ENCODE measurements around the gene HOXA13. TPM values are rescaled to one million over a fixed set of nuclear protein-coding genes. Genes with fewer than 3 reads are reported as not detected.
A peak's percentile ranks its signal among the peaks of the same experiment; 100 is the strongest.

HOXA13 gene
- total RNA-seq, 1 donor from 2014 or later: not detected

DNA sequence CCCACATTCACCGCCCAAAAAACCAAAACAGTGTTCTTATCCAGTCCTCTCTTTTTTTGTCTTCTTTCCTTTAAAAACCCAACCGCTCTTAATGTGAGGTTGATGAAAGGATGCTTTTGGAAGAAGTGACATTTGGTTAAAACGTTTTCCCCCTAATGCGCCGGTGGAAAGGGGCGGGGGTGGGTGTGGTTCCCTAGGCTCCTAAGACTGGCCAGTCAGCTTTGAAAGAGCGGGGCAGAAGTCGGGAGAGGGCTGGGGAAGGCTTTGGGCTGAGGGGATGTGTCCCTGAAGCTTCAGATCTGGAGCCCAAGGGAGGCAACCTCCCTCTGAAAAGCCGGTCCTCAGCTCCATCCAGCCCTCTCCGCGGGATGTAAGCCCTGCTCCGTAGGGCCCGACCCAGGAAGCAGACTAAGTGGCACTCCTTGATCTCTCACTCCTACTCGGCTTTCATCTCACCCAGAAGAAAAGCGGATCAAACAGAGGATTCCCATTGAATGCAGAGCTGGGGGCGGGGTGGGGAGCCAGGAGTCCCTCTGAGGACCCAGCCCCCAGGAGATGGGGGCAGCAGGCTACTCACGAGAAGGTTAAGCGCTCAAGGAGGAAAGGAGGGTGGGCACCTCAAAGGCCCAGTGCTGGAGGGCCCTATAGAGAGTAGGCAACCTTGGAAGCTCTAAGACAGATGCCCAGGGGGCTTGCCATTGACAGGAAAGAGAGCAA lies 40.3 kb upstream of the HOXA13 start:
- Mint-ChIP-seq H3K27ac (no peak overlapping the region), H3K36me3 (ENCODE audit: low read depth) (no peaks in the 10 kb centered on the region), H3K4me1 (peaks cover 26% of the 10 kb centered on the region), H3K9me3 (no peaks in the 10 kb centered on the region), H3K27me3 (peaks cover 80% of the 10 kb centered on the region), H3K4me3 (no peak overlapping the region)
- CTCF ChIA-PET: no interaction called here
- TF ChIP-seq, protein P1, sequence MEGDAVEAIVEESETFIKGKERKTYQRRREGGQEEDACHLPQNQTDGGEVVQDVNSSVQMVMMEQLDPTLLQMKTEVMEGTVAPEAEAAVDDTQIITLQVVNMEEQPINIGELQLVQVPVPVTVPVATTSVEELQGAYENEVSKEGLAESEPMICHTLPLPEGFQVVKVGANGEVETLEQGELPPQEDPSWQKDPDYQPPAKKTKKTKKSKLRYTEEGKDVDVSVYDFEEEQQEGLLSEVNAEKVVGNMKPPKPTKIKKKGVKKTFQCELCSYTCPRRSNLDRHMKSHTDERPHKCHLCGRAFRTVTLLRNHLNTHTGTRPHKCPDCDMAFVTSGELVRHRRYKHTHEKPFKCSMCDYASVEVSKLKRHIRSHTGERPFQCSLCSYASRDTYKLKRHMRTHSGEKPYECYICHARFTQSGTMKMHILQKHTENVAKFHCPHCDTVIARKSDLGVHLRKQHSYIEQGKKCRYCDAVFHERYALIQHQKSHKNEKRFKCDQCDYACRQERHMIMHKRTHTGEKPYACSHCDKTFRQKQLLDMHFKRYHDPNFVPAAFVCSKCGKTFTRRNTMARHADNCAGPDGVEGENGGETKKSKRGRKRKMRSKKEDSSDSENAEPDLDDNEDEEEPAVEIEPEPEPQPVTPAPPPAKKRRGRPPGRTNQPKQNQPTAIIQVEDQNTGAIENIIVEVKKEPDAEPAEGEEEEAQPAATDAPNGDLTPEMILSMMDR (IDR thresholded peaks at IDR 0.05): no peak
- ATAC-seq (ENCODE audit: low read depth): no peak
- DNase-seq: no peak
- intact Hi-C loops (cut with micrococcal nuclease): loop anchor here (2.0 kb wide), 2 partner anchors 37 to 1379 kb away; no protein-coding TSS in a partner anchor
- POLR2A ChIA-PET: no interaction called here

DNA sequence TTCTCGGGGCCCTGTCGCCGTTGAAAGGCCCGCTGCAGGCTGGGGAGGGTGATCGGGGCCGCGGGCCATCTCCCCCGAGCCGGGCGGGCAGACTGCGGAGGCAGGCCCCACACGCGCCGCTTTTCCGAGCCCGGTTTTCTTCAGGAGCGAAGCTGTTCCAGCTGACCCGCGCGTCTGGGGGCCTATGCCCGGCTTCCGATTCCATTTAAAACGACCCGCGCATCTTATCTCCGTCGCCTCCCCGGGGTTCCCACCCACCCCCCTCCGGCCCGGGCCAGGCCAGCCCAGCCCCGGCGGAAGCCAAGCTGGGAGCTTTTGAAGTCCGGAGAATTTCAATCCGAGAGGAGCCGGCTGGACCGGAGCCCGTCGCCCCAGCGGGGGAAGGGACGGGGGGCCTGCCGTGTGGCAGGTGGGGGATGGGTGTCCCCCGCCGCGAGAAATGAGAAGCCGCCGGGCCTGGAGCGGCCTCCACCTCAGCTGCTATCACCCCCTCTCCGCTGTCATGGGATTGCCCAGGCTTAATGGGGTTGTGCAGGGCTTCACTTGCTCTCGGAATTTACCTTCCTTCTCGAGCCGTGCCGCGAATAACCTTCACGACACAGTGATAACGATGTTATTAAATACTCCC lies 39.6 kb upstream of the HOXA13 start:
- Mint-ChIP-seq H3K9me3 (no peaks in the 10 kb centered on the region), H3K27me3 (peaks cover 77% of the 10 kb centered on the region), H3K4me3 (no peak overlapping the region), H3K36me3 (ENCODE audit: low read depth) (no peaks in the 10 kb centered on the region), H3K27ac (no peak overlapping the region), H3K4me1 (peaks cover 22% of the 10 kb centered on the region)
- CTCF ChIA-PET: no interaction called here
- ATAC-seq (ENCODE audit: low read depth) (no peak), DNase-seq (no peak)
- POLR2A ChIA-PET: no interaction called here
- intact Hi-C loops (cut with micrococcal nuclease): loop anchor here (2.0 to 5.0 kb wide), 3 partner anchors 37 to 1379 kb away; partner anchors contain the start of gene HOXA1
- TF ChIP-seq, protein P1 (IDR thresholded peaks at IDR 0.05): no peak

- CTCF ChIA-PET: no interaction called here
Observed at GRCh38 chr7:27238979-27239386, 39.1 kb upstream of the HOXA13 start.

GRCh38 chr7:27237735-27238334 lies 37.9 kb upstream of the HOXA13 start:
- intact Hi-C loops (cut with micrococcal nuclease): loop anchor here (5.0 kb wide), 1 partner anchor 141 kb away; the partner anchor contains the start of gene HOXA1
- ChIA-PET POLR2A (no interaction called here), CTCF (no interaction called here)
- TF ChIP-seq, protein P1 (IDR thresholded peaks at IDR 0.05): no peak
- Mint-ChIP-seq H3K27me3 (peaks cover 75% of the 10 kb centered on the region), H3K9me3 (no peaks in the 10 kb centered on the region), H3K36me3 (ENCODE audit: low read depth) (no peaks in the 10 kb centered on the region), H3K27ac (no peak overlapping the region), H3K4me1 (peaks cover 18% of the 10 kb centered on the region), H3K4me3 (no peak overlapping the region)
- no peak for DNase-seq
- no peak for ATAC-seq (ENCODE audit: low read depth)

More at GRCh38 chr7:27238979-27239386, 39.1 kb upstream of the HOXA13 start:
- ATAC-seq (ENCODE audit: low read depth): no peak
- Mint-ChIP-seq H3K36me3 (ENCODE audit: low read depth) (no peaks in the 10 kb centered on the region), H3K4me3 (peak overlapping the region; percentile 41), H3K27ac (no peak overlapping the region), H3K27me3 (peaks cover 78% of the 10 kb centered on the region), H3K4me1 (peaks cover 22% of the 10 kb centered on the region), H3K9me3 (no peaks in the 10 kb centered on the region)
- DNase-seq: no peak
- intact Hi-C loops (cut with micrococcal nuclease): loop anchor here (5.0 kb wide), 1 partner anchor 142 kb away; the partner anchor contains the start of gene HOXA1
- POLR2A ChIA-PET: no interaction called here
- TF ChIP-seq, protein P1 (IDR thresholded peaks at IDR 0.05): no peak

All from activated B cell treated with CpG ODN at 0.5 μM for 24 hours (primary cell).